CD14-positive monocyte (primary cell): ENCODE data around the gene INPP5A. TPM values are rescaled to one million over a fixed set of nuclear protein-coding genes. Genes with fewer than 3 reads are reported as not detected.

Source experiments
- DNase-seq, 3 donors: peaks; one replicate each; pipeline ENCODE4 v3.0.0-alpha.2; 2011 to 2022
- H2AFZ ChIP-seq: 2 replicates; pipeline ENCODE4 v1.6.0; 2012; ENCODE audit warnings: mild to moderate bottlenecking, low read depth, low read length, inconsistent platforms; ENCODE audit not compliant: insufficient read depth, poor library complexity, severe bottlenecking
- H3K27ac ChIP-seq, 2 donors: 1 replicate in 1 of 2; 2 replicates in 1 of 2; pipeline ENCODE4 v1.5.1; 2012 to 2013; ENCODE audit warnings: low read length in 2 of 2, control low read depth in 1 of 2, inconsistent platforms in 1 of 2, low read depth in 1 of 2, mild to moderate bottlenecking in 1 of 2
- H3K27me3 ChIP-seq, 2 donors: one replicate each; pipeline versions ENCODE4 v1.6.0 to v1.6.1; 2011 to 2013; ENCODE audit warnings: low read length in 2 of 2; ENCODE audit not compliant: control insufficient read depth in 2 of 2, insufficient read depth in 2 of 2
- H3K36me3 ChIP-seq, 2 donors: replicated peaks in 1 of 2; 1 replicate in 1 of 2; 2 replicates in 1 of 2; pipeline versions ENCODE4 v1.5.1 to v1.6.1; 2012 to 2013; ENCODE audit warnings: low read length in 2 of 2, control low read depth in 1 of 2, inconsistent platforms in 1 of 2, mild to moderate bottlenecking in 1 of 2; ENCODE audit not compliant: insufficient read depth in 2 of 2, control insufficient read depth in 1 of 2
- H3K4me1 ChIP-seq, 2 donors: 1 replicate in 1 of 2; 2 replicates in 1 of 2; pipeline versions ENCODE4 v1.5.1 to v1.6.1; 2012 to 2013; ENCODE audit warnings: low read length in 2 of 2, control low read depth in 1 of 2, inconsistent platforms in 1 of 2, mild to moderate bottlenecking in 1 of 2, moderate library complexity in 1 of 2; ENCODE audit not compliant: insufficient read depth in 2 of 2, control insufficient read depth in 1 of 2
- H3K4me2 ChIP-seq: replicated peaks from 2 replicates; pipeline ENCODE3; 2012; ENCODE audit warnings: low read length, moderate library complexity, mild to moderate bottlenecking; ENCODE audit not compliant: poor library complexity, severe bottlenecking; ENCODE audit errors: extremely low read depth
- H3K4me3 ChIP-seq, 3 experiments: fragments of 200-600 bp in 1 of 3; sonication (generic) in 1 of 3; replicated peaks in 1 of 3; 1 replicate in 2 of 3; 2 replicates in 1 of 3; pipeline ENCODE4 v1.5.1; 2011 to 2013; ENCODE audit warnings: low read length in 3 of 3, mild to moderate bottlenecking in 3 of 3, control low read depth in 2 of 3, low read depth in 2 of 3, inconsistent platforms in 1 of 3, moderate library complexity in 1 of 3
- H3K79me2 ChIP-seq: 2 replicates; pipeline ENCODE4 v1.6.0; 2012; ENCODE audit warnings: mild to moderate bottlenecking, control low read depth, inconsistent platforms, low read length, moderate library complexity; ENCODE audit not compliant: insufficient read depth
- H3K9ac ChIP-seq: 2 replicates; pipeline ENCODE4 v1.6.0; 2017; ENCODE audit warnings: low read length, mild to moderate bottlenecking; ENCODE audit not compliant: insufficient read depth, poor library complexity, severe bottlenecking
- H3K9me3 ChIP-seq, 2 donors: replicated peaks in 1 of 2; 1 replicate in 1 of 2; 2 replicates in 1 of 2; pipeline versions ENCODE4 v1.5.1 to v1.6.1; 2012 to 2013; ENCODE audit warnings: low read length in 2 of 2, control low read depth in 1 of 2; ENCODE audit not compliant: control insufficient read depth in 1 of 2, insufficient read depth in 1 of 2
- H4K20me1 ChIP-seq: 2 replicates; pipeline ENCODE4 v1.6.0; 2012; ENCODE audit warnings: mild to moderate bottlenecking, low read length, control low read depth, moderate library complexity; ENCODE audit not compliant: insufficient read depth
- H3K27ac Mint-ChIP-seq, 7 donors: one replicate each; pipeline ENCODE4 v1.8.0; 2020; ENCODE audit warnings: mild to moderate bottlenecking in 7 of 7, mixed read lengths in 7 of 7, moderate library complexity in 6 of 7, inconsistent platforms in 2 of 7
- H3K27me3 Mint-ChIP-seq, 3 donors: one replicate each; pipeline ENCODE4 v1.8.0; 2021 to 2022; ENCODE audit warnings: low read depth in 3 of 3, mild to moderate bottlenecking in 3 of 3, mixed read lengths in 3 of 3, moderate library complexity in 3 of 3, inconsistent platforms in 1 of 3
- H3K36me3 Mint-ChIP-seq, 2 donors: one replicate each; pipeline ENCODE4 v1.8.0; 2020; ENCODE audit warnings: mixed read lengths in 2 of 2, inconsistent platforms in 1 of 2, mild to moderate bottlenecking in 1 of 2
- H3K4me1 Mint-ChIP-seq: one replicate; pipeline ENCODE4 v1.8.0; 2020; ENCODE audit warnings: mild to moderate bottlenecking, mixed read lengths
- H3K4me3 Mint-ChIP-seq, 2 donors: one replicate each; pipeline ENCODE4 v1.8.0; 2020; ENCODE audit warnings: mild to moderate bottlenecking in 2 of 2, mixed read lengths in 2 of 2, moderate library complexity in 1 of 2
- H3K9me3 Mint-ChIP-seq, 7 donors: one replicate each; pipeline ENCODE4 v1.8.0; 2020 to 2022; ENCODE audit warnings: mixed read lengths in 7 of 7, mild to moderate bottlenecking in 6 of 7, moderate library complexity in 6 of 7, inconsistent platforms in 2 of 7
- CTCF ChIP-seq: fragments of 200-600 bp; IDR thresholded peaks from one replicate; pipeline ENCODE4 v1.8.0; 2022; ENCODE audit warnings: antibody characterized with exemption, mild to moderate bottlenecking
- WGBS: methylation state at CpG from one replicate; pipeline ENCODE4 v1.1.5; 2013; ENCODE audit warnings: missing lambda C conversion rate; ENCODE audit not compliant: insufficient coverage; 5-methylcytosine and 5-hydroxymethylcytosine counted together
- intact Hi-C, 2 donors: fragments of 100-400 bp; cut with micrococcal nuclease; formaldehyde crosslinking; loops; one replicate each; pipeline versions ENCODE4 v1.15.0 to v1.15.1; 2023
- polyA plus RNA-seq, 3 donors: library from polyadenylated mRNA; depleted of rRNA in 1 of 3; unstranded in 2 of 3; stranded (reverse) in 1 of 3; fragments of 300-500 nt in 2 of 3; fragments of >200 nt in 1 of 3; fragmentation: Illumina TruSeq in 2 of 3; gene quantifications; 1 replicate in 2 of 3; 2 replicates in 1 of 3; pipeline ENCODE4 v1.2.3, GENCODE V29; 2012 to 2021

INPP5A gene
- polyA plus RNA-seq, 3 donors = 0.87 to 17.2 (median 2.9) TPM

- Mint-ChIP-seq H3K9me3 (peaks cover 0 to 1% (median 0%) of the 10 kb centered on the region in 7 donors), H3K27ac (no peak overlapping the region), H3K27me3 (peaks cover 0 to 14% (median 10%) of the 10 kb centered on the region in 3 donors), H3K36me3 (no peaks in the 10 kb centered on the region), H3K4me1 (no peaks in the 10 kb centered on the region), H3K4me3 (no peak overlapping the region)
- Histone ChIP-seq H3K4me3 (no peak overlapping the region), H3K79me2 (no peaks in the 10 kb centered on the region), H3K36me3 (no peaks in the 10 kb centered on the region), H3K27me3 (no peaks in the 10 kb centered on the region), H3K27ac (no peak overlapping the region), H3K9me3 (no peaks in the 10 kb centered on the region), H3K4me1 (no peaks in the 10 kb centered on the region), H3K9ac (no peak overlapping the region), H4K20me1 (no peaks in the 10 kb centered on the region), H3K4me2 (no peak overlapping the region), H2AFZ (no peak overlapping the region)
- WGBS = 88% methylated on average over 9 of the region's 10 CpGs
- intact Hi-C loops = no loop called here
- DNase-seq = peak in 1 of 3 donors; percentile 1
- TF ChIP-seq CTCF = no peak
Observed at GRCh38 chr10:132813001-132813401, 275.4 kb downstream of the INPP5A start.

GRCh38 chr10:132813560-132814468 lies 276.2 kb downstream of the INPP5A start:
- H3K9me3 ChIP-seq = no peaks in the 10 kb centered on the region
- H3K27me3 ChIP-seq = no peaks in the 10 kb centered on the region
- H3K27ac ChIP-seq = no peak overlapping the region
- no peak overlapping the region for H3K4me3 ChIP-seq
- no peaks in the 10 kb centered on the region for H3K36me3 ChIP-seq
- 83% methylated on average over 18 of the region's 28 CpGs for WGBS
- H3K9me3 Mint-ChIP-seq = peaks cover 0 to 2% (median 0%) of the 10 kb centered on the region in 7 donors
- H3K4me2 ChIP-seq = no peak overlapping the region
- no peaks in the 10 kb centered on the region for H3K4me1 ChIP-seq
- no peak overlapping the region for H2AFZ ChIP-seq
- H3K4me3 Mint-ChIP-seq = no peak overlapping the region
- no peaks in the 10 kb centered on the region for H4K20me1 ChIP-seq
- intact Hi-C loops = no loop called here
- H3K79me2 ChIP-seq = no peaks in the 10 kb centered on the region
- no peak for TF ChIP-seq CTCF
- no peak overlapping the region for H3K27ac Mint-ChIP-seq
- peak in 1 of 3 donors; percentile 1 for DNase-seq
- peaks cover 0 to 10% (median 8%) of the 10 kb centered on the region in 3 donors for H3K27me3 Mint-ChIP-seq
- no peak overlapping the region for H3K9ac ChIP-seq
- H3K36me3 Mint-ChIP-seq = no peaks in the 10 kb centered on the region
- H3K4me1 Mint-ChIP-seq = no peaks in the 10 kb centered on the region
